ENCODE data around the gene MXRA8. TPM values are rescaled to one million over a fixed set of nuclear protein-coding genes. Genes with fewer than 3 reads are reported as not detected.

Gene MXRA8
- total and polyA plus RNA-seq, 9 donors: 40.3 to 206 (median 131) TPM

DNA sequence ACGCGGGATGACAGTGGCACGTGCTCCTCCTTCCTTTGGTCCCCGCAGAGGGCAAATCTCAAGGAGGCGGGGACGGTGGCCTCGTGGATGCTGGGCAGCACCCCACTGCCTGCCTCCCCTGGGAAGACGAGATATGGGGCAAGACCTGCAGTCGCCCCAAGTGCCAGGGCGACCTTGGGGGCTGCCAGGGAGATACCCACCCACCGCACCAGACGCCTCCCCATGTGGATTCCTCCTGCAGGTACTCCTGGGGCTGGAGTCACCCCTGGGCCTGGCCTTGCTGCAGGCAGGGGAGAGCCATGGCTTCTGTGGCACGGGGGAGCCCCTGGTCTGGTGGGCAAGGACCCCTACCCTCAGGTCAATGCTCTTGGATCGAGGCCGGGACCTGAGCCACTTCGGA is 22.5 kb upstream of the MXRA8 start:
- no peak for DNase-seq
- Histone ChIP-seq H3K9me3 (no peaks in the 10 kb centered on the region), H3K4me3 (no peak overlapping the region), H3K4me1 (ENCODE audit: insufficient read depth) (peaks cover 1% of the 10 kb centered on the region), H3K27me3 (no peaks in the 10 kb centered on the region), H3K36me3 (no peaks in the 10 kb centered on the region), H3K27ac (no peak overlapping the region)
- WGBS, 3 donors: 83 to 94% (median 87%) methylated on average over 16 of the region's 16 CpGs
- intact Hi-C loops (cut with DNase I): no loop called here
- TF ChIP-seq EP300 (IDR thresholded peaks at IDR 0.05): no peak
- TF ChIP-seq, protein P1, sequence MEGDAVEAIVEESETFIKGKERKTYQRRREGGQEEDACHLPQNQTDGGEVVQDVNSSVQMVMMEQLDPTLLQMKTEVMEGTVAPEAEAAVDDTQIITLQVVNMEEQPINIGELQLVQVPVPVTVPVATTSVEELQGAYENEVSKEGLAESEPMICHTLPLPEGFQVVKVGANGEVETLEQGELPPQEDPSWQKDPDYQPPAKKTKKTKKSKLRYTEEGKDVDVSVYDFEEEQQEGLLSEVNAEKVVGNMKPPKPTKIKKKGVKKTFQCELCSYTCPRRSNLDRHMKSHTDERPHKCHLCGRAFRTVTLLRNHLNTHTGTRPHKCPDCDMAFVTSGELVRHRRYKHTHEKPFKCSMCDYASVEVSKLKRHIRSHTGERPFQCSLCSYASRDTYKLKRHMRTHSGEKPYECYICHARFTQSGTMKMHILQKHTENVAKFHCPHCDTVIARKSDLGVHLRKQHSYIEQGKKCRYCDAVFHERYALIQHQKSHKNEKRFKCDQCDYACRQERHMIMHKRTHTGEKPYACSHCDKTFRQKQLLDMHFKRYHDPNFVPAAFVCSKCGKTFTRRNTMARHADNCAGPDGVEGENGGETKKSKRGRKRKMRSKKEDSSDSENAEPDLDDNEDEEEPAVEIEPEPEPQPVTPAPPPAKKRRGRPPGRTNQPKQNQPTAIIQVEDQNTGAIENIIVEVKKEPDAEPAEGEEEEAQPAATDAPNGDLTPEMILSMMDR (IDR thresholded peaks at IDR 0.05): no peak
- no peak for TF ChIP-seq POLR2A (IDR thresholded peaks at IDR 0.05)

DNA sequence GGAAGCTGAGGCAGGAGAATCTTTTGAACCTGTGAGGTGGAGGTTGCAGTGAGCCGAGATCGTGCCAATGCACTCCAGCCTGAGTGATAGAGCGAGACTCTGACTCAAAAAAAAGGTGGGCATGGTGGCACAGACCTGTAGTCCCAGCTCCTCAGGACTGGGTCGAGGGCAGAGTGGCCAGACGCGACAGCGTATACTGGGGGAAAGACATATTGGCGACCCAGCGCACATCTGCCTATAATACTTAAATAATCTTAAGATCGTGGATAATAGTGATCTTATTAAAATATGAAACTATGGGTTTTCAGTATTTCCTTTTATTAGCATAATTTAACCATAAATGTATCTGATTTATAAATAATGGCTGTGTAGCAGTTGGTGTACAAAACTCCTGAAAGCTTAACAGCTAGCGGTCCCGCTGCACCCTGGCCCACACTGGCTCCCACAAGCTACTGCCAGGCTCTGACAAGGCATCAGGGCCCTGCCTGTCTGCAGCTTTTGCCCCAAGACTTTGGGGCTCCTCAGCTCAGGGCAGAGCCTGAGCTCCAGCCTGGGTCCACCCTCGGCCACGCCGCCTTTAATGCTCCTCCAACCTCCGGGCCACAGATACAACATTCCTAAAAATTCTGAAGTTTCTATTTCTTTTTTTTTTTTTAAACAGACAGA is 19.3 kb upstream of the MXRA8 start:
- no peak overlapping the region for H3K27ac ChIP-seq
- peaks cover 7% of the 10 kb centered on the region for H3K4me1 ChIP-seq (ENCODE audit: insufficient read depth)
- no peak for DNase-seq
- TF ChIP-seq EP300 (IDR thresholded peaks at IDR 0.05): no peak
- TF ChIP-seq, protein P1 (IDR thresholded peaks at IDR 0.05): no peak
- TF ChIP-seq POLR2A (IDR thresholded peaks at IDR 0.05): no peak
- H3K9me3 ChIP-seq: no peaks in the 10 kb centered on the region
- no peaks in the 10 kb centered on the region for H3K27me3 ChIP-seq
- H3K4me3 ChIP-seq: no peak overlapping the region
- 89 to 90% (median 90%) methylated on average over 16 of the region's 16 CpGs for WGBS, 3 donors
- H3K36me3 ChIP-seq: no peaks in the 10 kb centered on the region
- intact Hi-C loops (cut with DNase I): loop anchor here in 2 of 4 donors (10.0 kb wide), 2 partner anchors 127 to 263 kb away; partner anchors contain the start of gene C1orf159 (in 1 of the 2)

DNA sequence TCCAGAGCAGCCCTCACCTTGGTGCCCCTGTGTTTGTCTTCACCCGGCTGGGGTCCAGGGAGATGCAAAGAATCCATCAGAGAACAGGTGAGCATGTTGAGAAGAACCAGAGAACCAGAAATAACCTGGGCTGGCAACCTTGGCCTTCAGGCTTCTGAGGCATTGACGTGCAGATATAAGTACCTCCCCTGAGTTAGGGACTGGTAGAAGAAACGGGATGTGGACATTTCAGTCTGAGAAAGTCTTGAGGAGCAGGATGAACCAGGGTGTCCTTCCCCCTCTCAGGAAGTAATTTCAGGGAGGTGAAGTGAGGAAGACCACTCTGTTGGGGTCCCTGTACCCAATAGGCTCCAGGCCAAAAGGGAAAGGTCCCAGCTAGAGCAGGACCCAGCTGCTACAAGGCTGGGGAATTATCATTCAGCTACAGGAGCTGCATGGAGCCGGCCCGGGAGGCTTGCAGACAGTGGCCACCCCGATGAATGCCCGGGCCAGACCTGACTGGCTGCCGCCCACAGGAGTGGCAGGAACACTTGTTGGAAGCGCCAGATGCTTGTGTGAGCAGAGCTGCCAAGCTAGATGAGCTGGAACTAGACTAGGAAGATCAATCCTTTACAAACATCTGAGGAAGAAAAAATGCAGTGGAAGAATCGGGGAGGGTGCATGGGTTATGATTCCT is 18.3 kb upstream of the MXRA8 start:
- 85 to 87% (median 86%) methylated on average over 10 of the region's 10 CpGs for WGBS, 3 donors
- intact Hi-C loops (cut with DNase I): loop anchor here in 2 of 4 donors (10.0 kb wide), 2 partner anchors 128 to 262 kb away; partner anchors contain the start of gene C1orf159 (in 1 of the 2)

DNA sequence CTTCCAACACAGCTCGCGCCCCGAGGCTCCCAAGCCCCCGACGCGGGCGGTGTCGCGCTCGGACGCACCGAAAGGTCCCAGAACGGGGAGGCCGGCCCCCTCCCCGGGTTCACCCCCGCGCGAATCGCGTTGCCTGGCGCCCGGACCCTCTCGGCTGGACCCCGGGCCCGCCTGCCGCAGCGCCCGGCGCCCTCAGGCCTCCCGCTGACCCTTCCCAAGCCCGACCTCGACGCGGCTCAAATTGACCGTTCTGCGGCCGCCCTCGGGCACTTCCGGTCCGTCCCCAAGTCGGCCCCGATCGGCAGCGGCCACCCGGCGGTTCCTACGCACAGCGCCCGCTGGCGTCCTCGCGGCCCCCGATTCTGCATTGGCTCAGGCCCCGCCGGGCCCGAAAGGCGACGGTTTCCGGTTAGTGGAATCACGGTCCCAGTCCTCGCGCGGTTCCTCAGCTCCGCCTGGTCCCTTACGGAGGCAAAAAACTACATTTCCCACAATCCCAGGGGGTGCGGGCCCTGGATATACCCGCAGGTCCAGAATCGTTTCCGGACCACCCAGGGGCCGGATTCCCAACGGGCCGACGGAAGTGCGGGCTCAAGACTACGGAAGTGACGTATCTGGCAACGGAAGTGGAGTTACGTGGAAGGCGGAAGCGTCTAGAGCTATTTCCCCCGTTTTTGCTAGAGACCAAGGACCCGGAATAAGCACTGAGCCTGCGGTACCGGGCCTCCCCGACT is 16.7 kb upstream of the MXRA8 start, which contains the start of gene AURKAIP1:
Gene AURKAIP1 (minus strand): TSS at position 279 of the 734 bp plus-strand sequence. CDS start 451 bp downstream, outside the sequence.
- Histone ChIP-seq H3K27me3 (no peaks in the 10 kb centered on the region), H3K36me3 (no peaks in the 10 kb centered on the region), H3K4me3 (peak within 1 kb of the TSS; percentile 100), H3K4me1 (ENCODE audit: insufficient read depth) (peaks cover 7% of the 10 kb centered on the region), H3K9me3 (no peaks in the 10 kb centered on the region), H3K27ac (peak within 1 kb of the TSS; percentile 87 to 88)
- 1% methylated on average over 65 to 85 of the region's 85 CpGs for WGBS, 3 donors
- TF ChIP-seq POLR2A (IDR thresholded peaks at IDR 0.05) (peak; percentile 32), EP300 (IDR thresholded peaks at IDR 0.05) (peak; percentile 87)
- TF ChIP-seq, protein P1 (IDR thresholded peaks at IDR 0.05): peak in 2 of 3 donors; percentile 51 to 63
- DNase-seq: peak; percentile 97 to 99 (median 98)
- intact Hi-C loops (cut with DNase I): loop anchor here in 2 of 4 donors (10.0 kb wide), 2 partner anchors 130 to 260 kb away; partner anchors contain the start of gene C1orf159 (in 1 of the 2)

More for the DNA sequence above, 18.3 kb upstream of the MXRA8 start:
- TF ChIP-seq POLR2A (IDR thresholded peaks at IDR 0.05) (no peak), EP300 (IDR thresholded peaks at IDR 0.05) (no peak)
- TF ChIP-seq, protein P1 (IDR thresholded peaks at IDR 0.05): no peak
- Histone ChIP-seq H3K9me3 (no peaks in the 10 kb centered on the region), H3K36me3 (no peaks in the 10 kb centered on the region), H3K4me1 (ENCODE audit: insufficient read depth) (peaks cover 7% of the 10 kb centered on the region), H3K27me3 (no peaks in the 10 kb centered on the region), H3K4me3 (no peak overlapping the region), H3K27ac (no peak overlapping the region)
- no peak for DNase-seq

Measured in ovary (tissue), 9 donors.